DND-41 (cell line): ENCODE results near the gene C13orf46.

Experiments used
- ATAC-seq: fragments of 200-7000 bp; cut with Tn5 transposase; 3 replicates; pipeline ENCODE4 v1.9.1; 2021; ENCODE audit warnings: low read depth; ENCODE audit not compliant: insufficient read depth
- DNase-seq: peaks from one replicate; pipeline ENCODE4 v3.0.0-alpha.2; 2020
- H2AFZ ChIP-seq: 2 replicates; pipeline ENCODE4 v1.6.0; 2012; ENCODE audit warnings: low read depth, low read length
- H3K27ac ChIP-seq: 2 replicates; pipeline ENCODE4 v1.5.1; 2012; ENCODE audit warnings: low read length, inconsistent platforms
- H3K27me3 ChIP-seq: fragments of 200-600 bp; sonication (generic); 2 replicates; pipeline ENCODE4 v1.6.0; 2012; ENCODE audit warnings: low read length, mild to moderate bottlenecking, inconsistent platforms; ENCODE audit not compliant: insufficient read depth, poor library complexity
- H3K36me3 ChIP-seq: 2 replicates; pipeline ENCODE4 v1.5.1; 2012; ENCODE audit warnings: low read length, inconsistent platforms; ENCODE audit not compliant: insufficient read depth
- H3K4me1 ChIP-seq: 2 replicates; pipeline ENCODE4 v1.5.1; 2012; ENCODE audit warnings: mild to moderate bottlenecking, low read length; ENCODE audit not compliant: insufficient read depth
- H3K4me2 ChIP-seq: 2 replicates; pipeline ENCODE4 v1.6.0; 2012; ENCODE audit warnings: mild to moderate bottlenecking, moderate library complexity, low read length, inconsistent platforms; ENCODE audit not compliant: insufficient read depth
- H3K4me3 ChIP-seq, 2 experiments: fragments of 200-600 bp in 1 of 2; shearing (Covaris generic) in 1 of 2; 2 replicates each; pipeline ENCODE4 v1.5.1; 2012 to 2016; ENCODE audit warnings: inconsistent platforms in 2 of 2, low read length in 2 of 2, mild to moderate bottlenecking in 2 of 2, low read depth in 1 of 2, moderate library complexity in 1 of 2
- H3K79me2 ChIP-seq: 2 replicates; pipeline ENCODE4 v1.6.0; 2012; ENCODE audit warnings: low read length, inconsistent platforms; ENCODE audit not compliant: insufficient read depth
- H3K9ac ChIP-seq: 2 replicates; pipeline ENCODE4 v1.6.0; 2012; ENCODE audit warnings: low read depth, mild to moderate bottlenecking, inconsistent platforms, low read length, moderate library complexity
- H3K9me3 ChIP-seq: 2 replicates; pipeline ENCODE4 v1.5.1; 2012; ENCODE audit warnings: low read length, moderate library complexity, mild to moderate bottlenecking, inconsistent platforms; ENCODE audit not compliant: insufficient read depth, severe bottlenecking
- H4K20me1 ChIP-seq: 2 replicates; pipeline ENCODE4 v1.6.0; 2012; ENCODE audit warnings: low read length; ENCODE audit not compliant: insufficient read depth
- CTCF ChIP-seq: IDR thresholded peaks from 2 replicates; pipeline ENCODE4 v1.5.1; 2012; ENCODE audit warnings: borderline replicate concordance, low read length, moderate library complexity, mild to moderate bottlenecking; ENCODE audit not compliant: poor library complexity, severe bottlenecking; ENCODE audit errors: extremely low read depth
- EZH2 ChIP-seq: IDR thresholded peaks from 3 replicates; pipeline ENCODE4 v1.6.1; 2012; ENCODE audit warnings: borderline replicate concordance, low read depth, mild to moderate bottlenecking, moderate library complexity, low read length, inconsistent platforms; ENCODE audit not compliant: severe bottlenecking

The C13orf46 gene

GRCh38 chr13:113965383-113965874, 8.4 kb downstream of the C13orf46 start:
- Histone ChIP-seq H3K36me3 (no peaks in the 10 kb centered on the region; the same call in 1 of the 2 replicates), H2AFZ (no peak overlapping the region), H3K27ac (no peak overlapping the region), H3K9me3 (peaks cover 15% of the 10 kb centered on the region), H3K9ac (no peak overlapping the region), H4K20me1 (no peaks in the 10 kb centered on the region), H3K4me3 (no peak overlapping the region), H3K4me1 (no peaks in the 10 kb centered on the region), H3K79me2 (no peaks in the 10 kb centered on the region), H3K4me2 (no peak overlapping the region), H3K27me3 (no peaks in the 10 kb centered on the region)
- ATAC-seq, result no peak
- TF ChIP-seq CTCF (no peak), EZH2 (no peak)
- no peak for DNase-seq

GRCh38 chr13:113964251-113964995, 9.5 kb downstream of the C13orf46 start:
- DNase-seq (no peak), ATAC-seq (no peak)
- Histone ChIP-seq H3K27ac (no peak overlapping the region), H3K9ac (no peak overlapping the region), H3K27me3 (no peaks in the 10 kb centered on the region), H2AFZ (no peak overlapping the region), H3K79me2 (no peaks in the 10 kb centered on the region), H3K4me3 (no peak overlapping the region), H3K36me3 (no peaks in the 10 kb centered on the region; the same call in 1 of the 2 replicates), H3K4me1 (no peaks in the 10 kb centered on the region), H4K20me1 (no peaks in the 10 kb centered on the region), H3K4me2 (no peak overlapping the region), H3K9me3 (peaks cover 23% of the 10 kb centered on the region)
- TF ChIP-seq EZH2, result no peak
- TF ChIP-seq CTCF, result no peak

GRCh38 chr13:113963376-113963775, 10.5 kb downstream of the C13orf46 start:
- H2AFZ ChIP-seq, result no peak overlapping the region
- H3K4me1 ChIP-seq, result no peaks in the 10 kb centered on the region
- H3K9me3 ChIP-seq, result peaks cover 29% of the 10 kb centered on the region
- H4K20me1 ChIP-seq, result no peaks in the 10 kb centered on the region
- no peak for TF ChIP-seq CTCF
- no peak for TF ChIP-seq EZH2
- H3K9ac ChIP-seq, result no peak overlapping the region
- no peak overlapping the region for H3K4me3 ChIP-seq
- H3K27me3 ChIP-seq, result no peaks in the 10 kb centered on the region
- no peaks in the 10 kb centered on the region; the same call in 1 of the 2 replicates for H3K36me3 ChIP-seq
- no peak overlapping the region for H3K27ac ChIP-seq
- no peak overlapping the region for H3K4me2 ChIP-seq
- ATAC-seq (no peak), DNase-seq (no peak)
- H3K79me2 ChIP-seq, result no peaks in the 10 kb centered on the region
